ENCODE data around the gene DHTKD1. TPM values are rescaled to one million over a fixed set of nuclear protein-coding genes. Genes with fewer than 3 reads are reported as not detected.
"Not testable (repeated sequence)": the region's sequence is repeated elsewhere in the genome, so short reads cannot be mapped to it uniquely, and the experiment has no call there.

The DHTKD1 gene
- polyA plus RNA-seq, 3 donors = 30.9 to 33.6 (median 31.4) TPM

GRCh38 chr10:12140038-12140437 lies 71.3 kb downstream of the DHTKD1 start:
- DNase-seq (ENCODE audit: low read depth in 3 of 3, low spot score in 2 of 3) = no peak

- DNase-seq (ENCODE audit: low read depth in 3 of 3, low spot score in 2 of 3) = no peak
Measured at GRCh38 chr10:12144538-12144937, 75.8 kb downstream of the DHTKD1 start.

- DNase-seq (ENCODE audit: low read depth in 3 of 3, low spot score in 2 of 3) = no peak
Measured at GRCh38 chr10:12150163-12150562, 81.4 kb downstream of the DHTKD1 start.

DNA sequence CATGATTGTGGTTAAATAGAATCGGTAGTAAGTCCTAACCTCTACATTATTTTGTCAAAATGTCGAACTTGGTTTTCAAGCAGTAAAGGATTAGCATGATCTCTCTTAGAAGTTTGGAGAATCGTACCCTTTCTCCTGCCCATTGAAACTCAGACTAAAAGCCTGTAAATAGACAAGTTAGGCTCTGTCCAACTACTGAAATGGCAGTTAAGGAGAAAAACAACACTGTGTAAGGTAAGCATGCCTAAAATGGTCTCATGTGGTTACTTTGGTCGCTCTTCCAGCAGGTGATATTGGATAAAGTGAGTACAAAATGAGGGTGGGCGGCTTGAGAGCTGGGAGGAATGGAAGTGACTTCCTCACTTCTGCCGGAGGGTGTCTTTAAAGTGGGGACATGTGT lies 85.8 kb downstream of the DHTKD1 start:
- DNase-seq (ENCODE audit: low read depth in 3 of 3, low spot score in 2 of 3) = no peak

DNA sequence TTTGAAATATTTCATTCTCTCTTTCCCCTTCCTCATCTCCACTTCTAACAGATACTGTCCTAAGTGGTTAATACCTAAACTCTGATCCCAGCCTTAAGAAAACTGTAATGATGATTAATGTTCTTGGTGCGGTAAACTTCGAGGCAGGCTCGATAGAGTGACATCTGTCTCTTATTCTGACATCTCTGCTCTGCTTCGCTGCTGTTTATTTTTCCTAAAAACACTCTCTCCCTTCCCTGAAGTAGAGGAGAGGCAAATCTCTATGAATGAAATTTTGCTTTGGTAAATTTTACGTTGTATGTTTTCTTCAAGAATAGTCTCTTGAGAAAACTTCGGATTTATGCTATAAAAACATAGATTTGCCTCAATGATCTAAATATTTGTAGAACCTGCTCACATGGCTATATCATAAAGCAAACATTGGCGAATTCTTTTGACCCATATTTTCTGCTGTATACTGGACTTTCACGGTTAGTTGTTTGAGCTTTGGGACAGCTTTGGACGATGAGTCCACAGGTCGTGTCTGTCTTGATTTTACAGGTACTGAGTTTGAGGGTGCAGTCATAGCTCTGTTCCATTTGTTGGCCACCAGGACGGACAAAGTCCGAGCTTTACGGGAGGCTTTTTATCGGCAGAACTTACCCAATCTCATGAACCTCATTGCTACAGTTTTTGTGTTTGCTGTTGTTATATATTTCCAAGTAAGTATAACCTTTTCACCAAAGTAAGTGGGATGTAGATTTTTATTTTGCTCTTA lies 87.8 kb downstream of the DHTKD1 start:
- no peak for DNase-seq (ENCODE audit: low read depth in 3 of 3, low spot score in 2 of 3)

DNA sequence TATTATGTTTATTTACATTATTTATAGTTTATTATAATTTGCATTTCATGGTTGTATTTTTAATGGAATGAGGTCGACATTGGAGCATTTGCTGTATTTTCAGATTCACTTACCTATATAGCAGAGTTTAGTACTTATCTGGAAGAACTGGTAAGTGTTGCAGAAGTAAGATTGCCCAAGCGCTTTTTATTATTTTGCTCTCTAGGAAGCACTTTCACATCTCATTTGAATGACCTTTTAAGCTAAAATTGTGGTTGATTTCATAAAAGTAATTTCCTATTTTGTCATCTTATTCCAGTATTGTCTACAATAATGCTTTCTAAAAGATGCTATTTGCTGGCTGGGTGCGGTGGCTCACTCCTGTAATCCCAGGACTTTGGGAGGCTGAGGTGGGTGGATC lies 89.4 kb downstream of the DHTKD1 start:
- no peak for DNase-seq (ENCODE audit: low read depth in 3 of 3, low spot score in 2 of 3)

GRCh38 chr10:12160664-12161063 lies 91.9 kb downstream of the DHTKD1 start:
- DNase-seq (ENCODE audit: low read depth in 3 of 3, low spot score in 2 of 3) = no peak

- DNase-seq (ENCODE audit: low read depth in 3 of 3, low spot score in 2 of 3) = no peak
Measured at GRCh38 chr10:12162927-12163326, 94.2 kb downstream of the DHTKD1 start.

GRCh38 chr10:12164085-12164484 lies 95.3 kb downstream of the DHTKD1 start:
- no peak for DNase-seq (ENCODE audit: low read depth in 3 of 3, low spot score in 2 of 3)

DNA sequence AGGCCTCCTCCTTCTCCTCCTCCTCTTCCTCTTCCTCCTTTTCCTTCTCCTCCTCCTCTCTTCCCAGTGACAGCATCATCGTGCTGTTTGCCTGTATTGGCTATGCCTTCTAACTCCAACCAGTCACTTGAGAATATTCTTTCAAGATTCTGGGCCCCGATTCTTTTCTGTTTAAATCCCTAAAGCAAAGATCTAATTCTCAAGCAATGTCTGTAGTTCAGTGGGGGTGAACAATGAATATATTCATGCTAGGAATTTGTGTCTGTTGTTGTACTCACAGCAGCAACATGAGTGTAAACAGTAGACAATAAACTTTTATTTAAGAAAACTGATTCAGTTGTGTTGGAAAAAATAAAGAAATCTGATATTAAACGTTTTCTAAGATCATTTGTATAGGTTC lies 96.3 kb downstream of the DHTKD1 start:
- no peak for DNase-seq (ENCODE audit: low read depth in 3 of 3, low spot score in 2 of 3)

DNA sequence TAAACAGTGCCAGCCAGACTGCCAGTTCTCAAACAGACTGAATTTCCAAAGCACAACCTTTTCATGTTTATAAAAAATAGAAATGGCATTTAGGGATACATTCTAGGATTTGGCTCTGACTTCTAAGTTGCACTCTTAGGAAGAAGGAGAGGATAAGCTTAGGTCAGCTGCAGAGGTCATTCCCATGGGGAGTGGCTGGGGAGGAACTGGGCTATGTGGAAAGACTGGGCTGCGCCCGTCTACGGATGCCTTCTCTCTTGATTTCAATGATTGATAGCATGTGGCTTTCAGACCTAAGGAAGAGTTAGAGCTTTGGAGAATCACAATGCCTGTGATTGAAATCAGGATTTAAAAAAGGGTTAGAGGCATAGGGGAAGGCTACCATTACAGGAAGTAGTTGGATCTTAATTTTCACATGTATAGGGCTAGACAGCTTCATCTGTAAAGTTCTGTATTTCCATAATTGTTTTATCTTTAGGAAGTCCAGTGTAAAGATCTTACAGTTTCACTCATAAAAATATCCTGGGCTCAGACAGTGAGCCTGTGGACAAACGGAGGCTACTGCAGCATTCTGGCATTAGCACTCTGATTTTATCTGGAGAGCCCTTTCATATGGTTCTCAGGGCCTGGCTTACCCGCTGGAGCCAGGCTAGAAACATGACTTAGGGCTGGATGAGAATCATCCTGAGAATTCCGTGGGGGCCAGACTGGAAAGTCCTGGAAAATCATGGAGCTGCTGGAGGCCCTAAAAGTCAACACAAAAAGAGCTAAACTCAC lies 97.4 kb downstream of the DHTKD1 start:
- DNase-seq (ENCODE audit: low read depth in 3 of 3, low spot score in 2 of 3) = no peak

- not testable (repeated sequence) for DNase-seq (ENCODE audit: low read depth in 3 of 3, low spot score in 2 of 3)
Measured at GRCh38 chr10:12171512-12171911, 102.8 kb downstream of the DHTKD1 start.

Other genes starting within 250 kb of the DHTKD1 start
- 1 to 10 TPM; 4.7 to 6.1 (median 5.6) TPM for gene PROSER2, start 245.6 kb upstream of the DHTKD1 start, polyA plus RNA-seq (ENCODE audit: insufficient read length in 3 of 3)
- gene UPF2, start 26.1 kb upstream of the DHTKD1 start, polyA plus RNA-seq (ENCODE audit: insufficient read length in 3 of 3) = 10 to 100 TPM; 38.4 to 45.4 (median 39.2) TPM
- gene SEC61A2, start 60.7 kb downstream of the DHTKD1 start, polyA plus RNA-seq (ENCODE audit: insufficient read length in 3 of 3) = 10 to 100 TPM; 11.8 to 15.0 (median 12.8) TPM
- 10 to 100 TPM; 84.3 to 91.6 (median 87.6) TPM for gene NUDT5, start 126.9 kb downstream of the DHTKD1 start, polyA plus RNA-seq (ENCODE audit: insufficient read length in 3 of 3)
- gene CDC123, start 127.2 kb downstream of the DHTKD1 start, polyA plus RNA-seq (ENCODE audit: insufficient read length in 3 of 3) = 100 to 1,000 TPM; 136 to 140 (median 137) TPM